ENCODE measurements around the gene KRTAP19-4.
"Not testable (repeated sequence)": the region's sequence is repeated elsewhere in the genome, so short reads cannot be mapped to it uniquely, and the experiment has no call there.

KRTAP19-4 gene, protein sequence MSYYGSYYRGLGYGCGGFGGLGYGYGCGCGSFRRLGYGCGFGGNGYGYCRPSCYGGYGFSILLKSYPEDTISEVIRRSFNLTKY

GRCh38 chr21:30497065-30497464 lies at the start of gene KRTAP19-4:
TSS of gene KRTAP19-4 (minus strand) at chr21:30497165. CDS start at chr21:30497110, 55 bp downstream.
- TF ChIP-seq CTCF (IDR thresholded peaks at IDR 0.05; ENCODE audit: low read depth, low read length) = no peak
- H3K4me3 ChIP-seq (ENCODE audit: low read depth, low read length) = no peak within 1 kb of the TSS

GRCh38 chr21:30541764-30542163 lies 44.8 kb upstream of the KRTAP19-4 start, which contains the start of gene KRTAP19-6:
TSS of gene KRTAP19-6 (minus strand) at chr21:30541864. CDS start at chr21:30541833, 31 bp downstream.
- no peak within 1 kb of the TSS for H3K4me3 ChIP-seq (ENCODE audit: low read depth, low read length)
- TF ChIP-seq CTCF (IDR thresholded peaks at IDR 0.05; ENCODE audit: low read depth, low read length) = no peak

GRCh38 chr21:30518876-30519275 lies 21.9 kb upstream of the KRTAP19-4 start:
- TF ChIP-seq CTCF (IDR thresholded peaks at IDR 0.05; ENCODE audit: low read depth, low read length) = no peak
- H3K4me3 ChIP-seq (ENCODE audit: low read depth, low read length) = no peak overlapping the region

- no peak for TF ChIP-seq CTCF (IDR thresholded peaks at IDR 0.05; ENCODE audit: low read depth, low read length)
- no peak overlapping the region for H3K4me3 ChIP-seq (ENCODE audit: low read depth, low read length)
Measured at GRCh38 chr21:30515681-30516080, 18.7 kb upstream of the KRTAP19-4 start.

- H3K4me3 ChIP-seq (ENCODE audit: low read depth, low read length) = not testable (repeated sequence)
Measured at GRCh38 chr21:30505621-30506205, 8.7 kb upstream of the KRTAP19-4 start.

DNA sequence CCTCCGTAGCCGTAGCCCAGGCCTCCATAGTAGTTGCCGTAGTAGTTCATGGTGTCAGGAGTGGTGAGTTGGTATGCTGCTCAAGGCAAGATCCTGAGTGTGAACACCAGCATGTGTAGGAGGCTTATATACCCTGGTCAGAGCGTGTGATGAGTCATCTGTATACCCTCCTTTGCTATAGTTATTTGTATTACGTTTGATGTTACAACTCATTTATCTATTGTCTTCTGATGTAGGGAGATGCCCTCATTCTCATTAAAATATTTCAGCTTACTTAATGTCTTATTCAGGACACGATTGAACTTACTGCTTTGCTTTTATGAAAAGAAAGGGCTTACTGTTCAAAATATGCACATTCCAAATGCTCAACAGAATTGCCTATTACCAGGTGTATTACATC lies 5.1 kb upstream of the KRTAP19-4 start, which contains the start of gene KRTAP19-5:
Gene KRTAP19-5, minus strand, starts transcription at position 101 of the 400 bp plus-strand sequence. Its CDS starts 51 bp downstream, at position 50.
- no peak for TF ChIP-seq CTCF (IDR thresholded peaks at IDR 0.05; ENCODE audit: low read depth, low read length)
- no peak within 1 kb of the TSS for H3K4me3 ChIP-seq (ENCODE audit: low read depth, low read length)

DNA sequence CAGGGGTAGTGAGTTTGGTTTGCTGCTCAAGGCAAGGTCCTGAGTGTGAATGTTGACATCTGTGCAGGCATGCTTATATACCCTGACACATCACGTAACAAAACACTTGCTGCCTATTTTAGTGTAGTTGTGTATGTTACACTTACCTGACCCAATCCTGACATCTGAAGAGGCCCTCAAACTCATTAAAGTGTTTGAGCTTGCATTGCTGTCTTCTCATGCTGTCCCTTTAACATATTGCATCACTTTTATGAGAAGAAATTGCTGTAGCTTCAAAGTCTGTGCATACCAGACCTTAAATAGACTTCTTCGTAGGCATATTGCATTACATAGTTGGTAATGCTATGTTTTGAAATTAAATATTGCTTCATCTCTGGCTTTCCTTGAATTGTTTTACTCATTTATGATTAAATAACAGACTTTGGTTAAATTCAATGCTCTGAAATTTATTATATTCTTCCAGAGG lies 5.0 kb downstream of the KRTAP19-4 start, which contains the start of gene KRTAP19-3:
Gene KRTAP19-3, minus strand, starts transcription at position 51 of the 466 bp plus-strand sequence. CDS start 56 bp downstream, outside the sequence.
- TF ChIP-seq CTCF (IDR thresholded peaks at IDR 0.05; ENCODE audit: low read depth, low read length) = no peak
- no peak within 1 kb of the TSS for H3K4me3 ChIP-seq (ENCODE audit: low read depth, low read length)

All from WI38 (cell line).